ENCODE results near the gene ASB4. TPM values are rescaled to one million over a fixed set of nuclear protein-coding genes. Genes with fewer than 3 reads are reported as not detected.
A peak's percentile ranks its signal among the peaks of the same experiment; 100 is the strongest.

Gene ASB4
- total and polyA plus RNA-seq, 10 donors, result 0.03 TPM; not detected in 9

DNA sequence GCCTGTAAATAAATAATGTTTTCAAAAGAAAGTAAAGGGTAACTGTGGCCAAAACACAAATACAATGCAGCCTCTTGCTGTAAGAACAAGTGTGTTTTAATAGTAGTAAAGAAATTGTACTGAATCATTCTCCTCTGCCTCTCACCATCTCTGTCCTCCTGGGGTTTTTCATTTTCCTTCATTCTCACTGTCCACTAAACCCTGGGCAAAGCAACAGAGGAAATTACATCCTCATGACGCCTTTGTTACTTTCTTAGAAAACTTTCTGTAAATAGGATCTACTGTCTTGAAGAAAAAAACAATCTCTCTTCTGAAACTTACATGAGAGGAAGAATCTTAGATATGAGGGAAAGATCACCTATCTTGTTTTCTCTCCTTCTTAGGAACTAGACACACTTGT, 54.6 kb downstream of the ASB4 start:
- H3K4me1 ChIP-seq, result peaks cover 0 to 9% (median 7%) of the 10 kb centered on the region in 6 donors
- H3K27me3 ChIP-seq (replicated peaks in 1 of 7), result no peaks in the 10 kb centered on the region
- no peaks in the 10 kb centered on the region for H3K36me3 ChIP-seq
- H3K4me3 ChIP-seq, result no peak overlapping the region
- no peak for DNase-seq
- WGBS, 5 donors, result 76 to 89% (median 82%) methylated on average over 1 of the region's 1 CpG
- intact Hi-C loops (cut with DNase I; ENCODE audit: low total_unique reads), result loop anchor here (10.0 kb wide), 1 partner anchor 54 kb away; the partner anchor contains the start of gene PDK4
- TF ChIP-seq, protein P1, sequence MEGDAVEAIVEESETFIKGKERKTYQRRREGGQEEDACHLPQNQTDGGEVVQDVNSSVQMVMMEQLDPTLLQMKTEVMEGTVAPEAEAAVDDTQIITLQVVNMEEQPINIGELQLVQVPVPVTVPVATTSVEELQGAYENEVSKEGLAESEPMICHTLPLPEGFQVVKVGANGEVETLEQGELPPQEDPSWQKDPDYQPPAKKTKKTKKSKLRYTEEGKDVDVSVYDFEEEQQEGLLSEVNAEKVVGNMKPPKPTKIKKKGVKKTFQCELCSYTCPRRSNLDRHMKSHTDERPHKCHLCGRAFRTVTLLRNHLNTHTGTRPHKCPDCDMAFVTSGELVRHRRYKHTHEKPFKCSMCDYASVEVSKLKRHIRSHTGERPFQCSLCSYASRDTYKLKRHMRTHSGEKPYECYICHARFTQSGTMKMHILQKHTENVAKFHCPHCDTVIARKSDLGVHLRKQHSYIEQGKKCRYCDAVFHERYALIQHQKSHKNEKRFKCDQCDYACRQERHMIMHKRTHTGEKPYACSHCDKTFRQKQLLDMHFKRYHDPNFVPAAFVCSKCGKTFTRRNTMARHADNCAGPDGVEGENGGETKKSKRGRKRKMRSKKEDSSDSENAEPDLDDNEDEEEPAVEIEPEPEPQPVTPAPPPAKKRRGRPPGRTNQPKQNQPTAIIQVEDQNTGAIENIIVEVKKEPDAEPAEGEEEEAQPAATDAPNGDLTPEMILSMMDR (IDR thresholded peaks at IDR 0.05 in 8 of 11, conservative IDR thresholded peaks at IDR 0.05 in 3 of 11), result no peak
- no peak for TF ChIP-seq POLR2A (IDR thresholded peaks at IDR 0.05)
- TF ChIP-seq POLR2AphosphoS5 (IDR thresholded peaks at IDR 0.05), result no peak
- no peak overlapping the region for H3K27ac ChIP-seq
- no peaks in the 10 kb centered on the region for H3K9me3 ChIP-seq

DNA sequence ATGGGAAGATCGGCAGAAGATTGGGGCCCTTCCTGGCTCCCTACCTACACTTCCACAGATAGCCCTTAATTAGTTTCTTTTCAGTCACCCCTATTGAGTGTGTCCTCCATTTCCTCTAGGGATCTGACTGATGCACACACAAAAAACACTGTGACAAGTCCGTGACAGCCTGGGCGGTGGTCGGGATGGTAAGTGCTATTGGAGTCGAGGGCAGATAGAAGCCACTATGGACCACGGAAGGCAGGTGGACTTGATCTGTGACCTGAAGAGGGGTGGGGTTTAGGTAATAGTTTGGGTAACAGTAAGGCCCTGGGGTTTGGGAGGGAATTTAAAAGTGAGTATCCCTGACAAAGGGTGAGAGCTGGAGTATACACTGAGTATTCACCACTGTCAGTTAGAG, 57.6 kb downstream of the ASB4 start:
- intact Hi-C loops (cut with DNase I; ENCODE audit: low total_unique reads), result loop anchor here (10.0 kb wide), 1 partner anchor 51 kb away; the partner anchor contains the start of gene PDK4
- Histone ChIP-seq H3K36me3 (no peaks in the 10 kb centered on the region), H3K4me1 (peaks cover 0 to 21% (median 16%) of the 10 kb centered on the region in 6 donors), H3K27me3 (replicated peaks in 1 of 7) (no peaks in the 10 kb centered on the region), H3K9me3 (no peaks in the 10 kb centered on the region), H3K4me3 (no peak overlapping the region), H3K27ac (no peak overlapping the region)
- TF ChIP-seq, protein P1 (IDR thresholded peaks at IDR 0.05 in 8 of 11, conservative IDR thresholded peaks at IDR 0.05 in 3 of 11), result no peak
- TF ChIP-seq POLR2A (IDR thresholded peaks at IDR 0.05) (no peak), POLR2AphosphoS5 (IDR thresholded peaks at IDR 0.05) (no peak)
- DNase-seq, result no peak
- WGBS, 5 donors, result 91 to 94% (median 92%) methylated on average over 6 of the region's 6 CpGs

DNA sequence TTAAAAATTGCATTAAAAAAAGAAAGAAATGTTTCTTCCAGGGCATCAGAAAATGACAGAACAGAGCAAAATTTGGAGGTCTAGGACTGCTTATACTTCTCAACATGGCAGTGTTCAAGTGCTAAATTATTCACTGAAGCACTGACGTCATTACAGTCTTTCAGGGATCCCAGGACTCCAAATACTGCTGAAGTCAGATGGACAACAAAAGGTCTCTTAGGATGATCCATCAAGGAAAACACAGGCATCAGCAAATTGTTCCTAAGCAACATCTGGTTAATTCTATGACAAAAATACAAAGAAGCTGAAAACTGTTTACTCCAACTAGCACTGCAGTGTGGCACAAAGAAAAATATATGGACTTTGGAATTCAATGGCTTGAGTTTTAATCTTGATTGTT, 58.4 kb downstream of the ASB4 start:
- Histone ChIP-seq H3K9me3 (no peaks in the 10 kb centered on the region), H3K27me3 (replicated peaks in 1 of 7) (no peaks in the 10 kb centered on the region), H3K4me1 (peaks cover 0 to 21% (median 16%) of the 10 kb centered on the region in 6 donors), H3K27ac (no peak overlapping the region), H3K4me3 (no peak overlapping the region), H3K36me3 (no peaks in the 10 kb centered on the region)
- intact Hi-C loops (cut with DNase I; ENCODE audit: low total_unique reads), result loop anchor here (10.0 kb wide), 1 partner anchor 51 kb away; the partner anchor contains the start of gene PDK4
- 68 to 94% (median 72%) methylated on average over 1 of the region's 1 CpG for WGBS, 5 donors
- no peak for DNase-seq
- TF ChIP-seq, protein P1 (IDR thresholded peaks at IDR 0.05 in 8 of 11, conservative IDR thresholded peaks at IDR 0.05 in 3 of 11), result no peak
- TF ChIP-seq POLR2AphosphoS5 (IDR thresholded peaks at IDR 0.05) (no peak), POLR2A (IDR thresholded peaks at IDR 0.05) (no peak)

DNA sequence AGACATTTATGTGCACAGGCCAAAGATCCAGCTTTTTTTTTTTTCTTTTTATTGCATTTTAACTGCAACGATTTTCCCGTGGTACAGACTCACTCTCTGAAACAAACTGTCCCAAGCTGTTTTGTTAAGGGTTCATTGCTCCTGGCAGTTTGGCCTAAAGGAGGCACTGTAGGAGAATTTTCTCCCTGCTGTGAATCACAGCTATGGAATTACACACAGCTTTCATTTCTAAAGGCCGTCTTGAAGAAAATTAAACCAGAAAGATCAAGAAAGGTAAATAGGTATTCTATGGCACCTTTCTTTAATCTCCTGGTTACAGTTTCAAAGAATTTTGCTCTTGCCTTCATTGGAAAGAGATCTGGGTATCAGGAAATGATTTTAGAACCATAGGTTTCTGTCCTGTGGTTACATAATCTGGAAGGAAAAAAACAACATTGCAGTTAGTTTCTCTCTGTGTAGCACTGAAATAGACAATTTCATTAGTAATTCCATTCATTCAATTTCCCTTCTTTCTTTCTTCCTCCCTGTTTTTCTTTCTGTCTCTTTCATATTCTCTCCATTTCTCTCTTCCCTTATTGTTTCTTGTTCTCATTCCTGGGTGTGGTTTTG, 59.4 kb downstream of the ASB4 start:
- no peak for DNase-seq
- Histone ChIP-seq H3K36me3 (no peaks in the 10 kb centered on the region), H3K4me3 (peak overlapping the region in 5 of 8 donors; percentile 3 to 55 (median 15)), H3K9me3 (no peaks in the 10 kb centered on the region), H3K27ac (peak overlapping the region in 7 of 8 donors; percentile 24 to 77 (median 71)), H3K4me1 (peaks cover 0 to 28% (median 19%) of the 10 kb centered on the region in 6 donors), H3K27me3 (replicated peaks in 1 of 7) (no peaks in the 10 kb centered on the region)
- 8 to 36% (median 23%) methylated on average over 3 of the region's 3 CpGs for WGBS, 5 donors
- intact Hi-C loops (cut with DNase I; ENCODE audit: low total_unique reads), result loop anchor here (10.0 kb wide), 1 partner anchor 50 kb away; the partner anchor contains the start of gene PDK4
- TF ChIP-seq POLR2A (IDR thresholded peaks at IDR 0.05) (no peak), POLR2AphosphoS5 (IDR thresholded peaks at IDR 0.05) (peak in 1 of 3 donors; percentile 21)
- TF ChIP-seq, protein P1 (IDR thresholded peaks at IDR 0.05 in 8 of 11, conservative IDR thresholded peaks at IDR 0.05 in 3 of 11), result peak; percentile 16 to 77 (median 60)

Data from spleen (tissue), 11 donors.